ENCODE data around the gene SLC7A5. TPM values are rescaled to one million over a fixed set of nuclear protein-coding genes. Genes with fewer than 3 reads are reported as not detected.

The SLC7A5 gene
- total RNA-seq, 1 donor from 2014 or later: 13.5 TPM

DNA sequence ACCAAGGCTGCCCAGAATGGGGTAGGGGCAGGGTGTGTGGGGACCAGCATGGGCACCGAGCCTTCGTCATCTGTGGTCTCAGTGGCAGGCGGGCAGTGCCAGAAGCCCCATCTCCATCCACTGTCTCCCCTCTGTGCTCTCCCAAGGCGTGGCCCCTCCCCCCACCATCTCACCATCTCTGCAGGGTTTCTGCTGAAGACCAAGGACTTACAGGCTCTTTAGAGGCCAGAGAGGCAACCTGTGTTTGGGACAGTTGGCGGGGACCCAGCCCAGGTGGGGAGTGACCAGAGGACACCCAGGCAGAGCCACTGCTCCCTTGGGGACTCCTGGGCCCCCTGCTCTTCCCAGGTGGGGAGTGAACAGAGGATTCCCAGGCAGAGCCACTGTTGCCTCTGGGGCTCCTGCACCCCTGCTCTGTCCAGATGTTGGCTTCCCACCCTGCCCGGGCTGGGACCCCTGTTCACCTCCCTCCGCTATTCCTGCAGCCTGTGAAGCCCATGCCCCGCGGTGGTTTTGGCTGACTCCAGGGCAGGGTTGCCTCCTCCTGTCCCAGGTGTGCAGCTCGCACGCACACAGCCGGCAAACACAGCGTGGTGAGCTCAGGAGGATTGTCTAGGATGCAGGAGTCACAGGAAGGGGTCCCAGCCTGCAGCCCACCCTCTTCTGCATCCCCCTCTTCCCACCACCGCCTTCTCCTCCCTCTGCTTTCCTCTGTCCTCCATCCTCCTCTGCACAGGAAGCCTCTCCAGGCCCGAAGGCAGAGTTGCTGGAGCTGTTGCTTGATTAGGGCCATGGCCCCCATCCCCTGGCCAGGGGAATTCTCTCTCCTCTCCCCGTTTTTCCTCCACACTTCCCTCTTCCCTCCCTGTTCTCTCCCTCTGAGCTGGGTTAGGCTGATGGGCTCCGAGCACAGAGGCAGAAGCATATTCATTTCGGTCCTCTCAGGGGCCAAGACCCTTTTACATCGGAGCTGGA, 45.0 kb downstream of the SLC7A5 start:
- H3K4me1 ChIP-seq: no peaks in the 10 kb centered on the region
- ATAC-seq: no peak
- no peak for DNase-seq
- no peaks in the 10 kb centered on the region for H3K36me3 ChIP-seq
- H3K9me3 ChIP-seq: no peaks in the 10 kb centered on the region
- intact Hi-C loops (cut with DNase I): no loop called here
- H3K4me3 ChIP-seq: no peak overlapping the region
- no peak overlapping the region for H3K27ac ChIP-seq
- peaks cover 12% of the 10 kb centered on the region for H3K27me3 ChIP-seq
- TF ChIP-seq, protein P1, sequence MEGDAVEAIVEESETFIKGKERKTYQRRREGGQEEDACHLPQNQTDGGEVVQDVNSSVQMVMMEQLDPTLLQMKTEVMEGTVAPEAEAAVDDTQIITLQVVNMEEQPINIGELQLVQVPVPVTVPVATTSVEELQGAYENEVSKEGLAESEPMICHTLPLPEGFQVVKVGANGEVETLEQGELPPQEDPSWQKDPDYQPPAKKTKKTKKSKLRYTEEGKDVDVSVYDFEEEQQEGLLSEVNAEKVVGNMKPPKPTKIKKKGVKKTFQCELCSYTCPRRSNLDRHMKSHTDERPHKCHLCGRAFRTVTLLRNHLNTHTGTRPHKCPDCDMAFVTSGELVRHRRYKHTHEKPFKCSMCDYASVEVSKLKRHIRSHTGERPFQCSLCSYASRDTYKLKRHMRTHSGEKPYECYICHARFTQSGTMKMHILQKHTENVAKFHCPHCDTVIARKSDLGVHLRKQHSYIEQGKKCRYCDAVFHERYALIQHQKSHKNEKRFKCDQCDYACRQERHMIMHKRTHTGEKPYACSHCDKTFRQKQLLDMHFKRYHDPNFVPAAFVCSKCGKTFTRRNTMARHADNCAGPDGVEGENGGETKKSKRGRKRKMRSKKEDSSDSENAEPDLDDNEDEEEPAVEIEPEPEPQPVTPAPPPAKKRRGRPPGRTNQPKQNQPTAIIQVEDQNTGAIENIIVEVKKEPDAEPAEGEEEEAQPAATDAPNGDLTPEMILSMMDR (IDR thresholded peaks at IDR 0.05): no peak

DNA sequence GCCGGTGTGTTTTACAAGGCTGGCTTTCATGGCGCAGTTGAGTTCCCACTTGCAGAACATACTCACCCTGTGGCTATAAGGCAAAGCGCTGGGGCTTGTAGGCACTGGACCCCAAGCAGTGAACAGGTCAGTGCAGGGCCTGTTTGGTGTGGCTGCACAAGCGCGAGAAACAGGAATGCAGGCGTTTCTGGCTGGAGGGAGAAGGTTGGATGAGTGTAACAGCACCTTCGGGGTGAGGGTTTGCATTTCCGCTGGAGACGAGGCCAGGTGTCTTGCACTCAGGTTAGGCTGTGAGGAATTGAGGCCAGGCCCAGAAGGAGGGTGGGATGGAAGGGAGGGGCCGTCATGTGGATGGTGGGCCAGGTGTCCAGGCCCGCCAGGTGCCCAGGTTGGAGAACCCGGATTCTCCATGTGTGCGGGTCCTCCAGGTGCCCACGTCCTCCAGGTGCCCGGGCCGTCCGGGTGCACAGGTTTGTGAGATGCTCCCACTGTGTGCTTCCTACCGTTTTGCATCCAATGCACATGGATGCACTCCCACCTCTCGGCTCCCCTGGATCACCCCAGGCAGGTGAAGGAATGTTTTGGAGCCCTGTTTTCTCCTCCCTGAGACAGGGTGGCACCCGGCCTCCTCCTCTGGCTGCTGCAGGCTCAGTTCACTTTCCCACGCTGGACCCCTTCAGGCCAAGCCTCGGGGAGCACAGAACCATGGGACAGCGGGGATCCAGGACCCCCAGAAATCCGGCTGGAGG, 46.0 kb downstream of the SLC7A5 start:
- intact Hi-C loops (cut with DNase I): no loop called here
- no peak for ATAC-seq
- DNase-seq: no peak

DNA sequence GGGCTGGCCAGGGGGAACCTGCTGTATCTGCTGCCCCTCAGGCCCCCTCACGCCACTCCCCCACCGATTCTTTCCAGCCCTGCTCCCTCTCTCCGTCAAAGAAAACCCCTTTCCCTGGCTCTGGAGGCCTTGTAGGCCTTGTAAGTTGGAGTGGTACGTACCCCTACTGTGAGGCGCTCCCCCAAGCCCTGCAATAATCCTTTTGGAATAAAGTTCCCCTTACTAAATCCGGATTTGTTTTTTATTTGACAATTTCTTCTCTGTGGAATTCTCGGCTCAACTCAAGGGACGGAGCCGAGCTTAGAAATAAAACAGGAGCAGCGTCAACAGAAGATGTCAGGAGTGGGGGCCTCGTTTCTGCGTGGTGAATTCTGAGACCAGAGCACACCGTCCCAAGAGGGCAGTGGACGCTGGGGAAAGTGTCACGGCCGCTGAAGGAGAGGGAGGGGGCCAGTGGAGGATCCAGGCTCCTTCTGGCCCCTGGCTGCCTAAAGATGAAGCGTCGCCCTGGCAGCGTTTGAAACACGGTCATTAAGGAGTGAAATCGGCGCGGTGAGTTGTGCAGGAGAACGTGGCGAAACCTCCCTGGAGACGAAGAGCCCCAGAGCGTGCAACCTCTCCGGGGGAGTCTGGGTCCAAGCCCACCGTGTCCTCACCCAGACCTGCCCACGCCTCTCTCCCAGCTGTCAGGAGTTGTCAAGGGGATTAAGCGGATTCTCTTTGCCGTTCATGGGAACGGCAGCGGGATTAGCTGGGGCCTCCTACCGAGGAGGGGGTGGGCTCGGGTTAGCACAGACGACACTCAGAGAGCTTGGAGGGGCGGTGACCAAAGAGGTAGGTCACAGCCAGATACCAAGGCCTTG, 47.0 kb downstream of the SLC7A5 start:
- Histone ChIP-seq H3K9me3 (peaks cover 7% of the 10 kb centered on the region), H3K36me3 (no peaks in the 10 kb centered on the region), H3K27ac (no peak overlapping the region), H3K4me1 (no peaks in the 10 kb centered on the region), H3K27me3 (peaks cover 12% of the 10 kb centered on the region), H3K4me3 (no peak overlapping the region)
- DNase-seq (no peak), ATAC-seq (no peak)
- TF ChIP-seq, protein P1 (IDR thresholded peaks at IDR 0.05): no peak
- intact Hi-C loops (cut with DNase I): no loop called here

More for the DNA sequence above, 46.0 kb downstream of the SLC7A5 start:
- no peaks in the 10 kb centered on the region for H3K9me3 ChIP-seq
- no peaks in the 10 kb centered on the region for H3K4me1 ChIP-seq
- H3K36me3 ChIP-seq: no peaks in the 10 kb centered on the region
- no peak overlapping the region for H3K27ac ChIP-seq
- TF ChIP-seq, protein P1 (IDR thresholded peaks at IDR 0.05): no peak
- H3K4me3 ChIP-seq: no peak overlapping the region
- peaks cover 12% of the 10 kb centered on the region for H3K27me3 ChIP-seq

DNA sequence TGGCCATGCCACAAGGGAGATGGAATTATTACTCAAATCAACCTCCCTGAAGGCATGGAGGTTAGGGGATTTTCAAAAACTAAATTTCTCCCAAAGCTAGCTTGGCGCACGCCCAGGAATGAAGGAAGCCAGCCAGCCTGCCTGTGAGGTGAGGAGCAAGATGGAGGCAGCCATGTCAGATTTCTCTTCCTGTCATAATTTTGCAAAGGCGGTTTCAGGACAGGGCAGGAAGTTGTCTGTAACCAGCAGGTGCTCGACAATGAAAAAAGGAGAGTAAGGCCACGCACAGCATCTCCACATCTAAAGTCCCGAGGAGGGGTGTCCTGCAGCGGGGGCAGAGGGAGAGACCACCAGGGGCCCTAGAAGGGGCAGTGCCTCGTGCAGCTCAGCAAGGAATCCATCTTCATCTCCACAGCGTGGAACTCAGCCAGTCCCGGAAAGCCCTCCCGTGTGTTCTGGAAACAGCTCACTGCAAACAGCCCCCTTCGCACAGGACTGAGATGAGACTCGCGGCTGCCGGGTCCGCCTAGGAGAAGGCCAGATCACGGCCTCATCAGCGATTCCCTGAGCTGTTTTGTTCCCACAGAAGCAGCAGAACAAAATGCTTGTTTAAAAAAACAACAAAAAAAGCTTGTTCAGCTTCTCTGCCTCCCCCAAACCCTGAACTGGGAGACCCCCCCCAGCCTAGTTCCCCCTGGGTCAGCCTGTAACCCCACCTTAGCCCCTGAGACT, 47.8 kb downstream of the SLC7A5 start:
- intact Hi-C loops (cut with DNase I): no loop called here
- no peak for ATAC-seq
- no peak overlapping the region for H3K27ac ChIP-seq

More for the DNA sequence above, 47.8 kb downstream of the SLC7A5 start:
- H3K27me3 ChIP-seq: peaks cover 12% of the 10 kb centered on the region
- H3K9me3 ChIP-seq: peaks cover 11% of the 10 kb centered on the region
- H3K4me3 ChIP-seq: no peak overlapping the region
- no peaks in the 10 kb centered on the region for H3K4me1 ChIP-seq
- H3K36me3 ChIP-seq: no peaks in the 10 kb centered on the region
- DNase-seq: no peak
- TF ChIP-seq, protein P1 (IDR thresholded peaks at IDR 0.05): no peak
